Type B pancreatic cell (in vitro differentiated cells): ENCODE data around the gene GPR137. TPM values are rescaled to one million over a fixed set of nuclear protein-coding genes. Genes with fewer than 3 reads are reported as not detected.
A peak's percentile ranks its signal among the peaks of the same experiment; 100 is the strongest.

ENCODE experiments used
- DNase-seq: peaks from one replicate; pipeline ENCODE4 v3.0.0; 2021; ENCODE audit warnings: mixed read lengths; ENCODE audit not compliant: unreplicated experiment; ENCODE audit errors: extremely low spot score
- H3K27ac Mint-ChIP-seq: 2 replicates; pipeline ENCODE4 v1.8.0; 2021; ENCODE audit warnings: mild to moderate bottlenecking, mixed read lengths
- H3K27me3 Mint-ChIP-seq: 2 replicates; pipeline ENCODE4 v1.8.0; 2021; ENCODE audit warnings: mixed read lengths
- H3K36me3 Mint-ChIP-seq: 2 replicates; pipeline ENCODE4 v1.8.0; 2021; ENCODE audit warnings: mixed read lengths
- H3K4me1 Mint-ChIP-seq: one replicate; pipeline ENCODE4 v1.8.0; 2021; ENCODE audit warnings: mixed read lengths; ENCODE audit not compliant: unreplicated experiment
- H3K4me3 Mint-ChIP-seq: 2 replicates; pipeline ENCODE4 v1.8.0; 2021; ENCODE audit warnings: mild to moderate bottlenecking, mixed read lengths
- H3K9me3 Mint-ChIP-seq: 2 replicates; pipeline ENCODE4 v1.8.0; 2021; ENCODE audit warnings: mixed read lengths
- total RNA-seq: library from RNA; stranded (reverse); gene quantifications from 2 replicates; pipeline ENCODE4 v1.2.1, GENCODE V29; 2021; ENCODE audit warnings: low replicate concordance
- TF ChIP-seq, protein P1 (sequence below): fragments of 200-600 bp; sonication (generic); conservative IDR thresholded peaks from 2 replicates; pipeline ENCODE4 v1.5.0; 2021; ENCODE audit warnings: antibody characterized with exemption, mild to moderate bottlenecking

GPR137 gene
- total RNA-seq, 1 donor from 2014 or later = 47.9 TPM

DNA sequence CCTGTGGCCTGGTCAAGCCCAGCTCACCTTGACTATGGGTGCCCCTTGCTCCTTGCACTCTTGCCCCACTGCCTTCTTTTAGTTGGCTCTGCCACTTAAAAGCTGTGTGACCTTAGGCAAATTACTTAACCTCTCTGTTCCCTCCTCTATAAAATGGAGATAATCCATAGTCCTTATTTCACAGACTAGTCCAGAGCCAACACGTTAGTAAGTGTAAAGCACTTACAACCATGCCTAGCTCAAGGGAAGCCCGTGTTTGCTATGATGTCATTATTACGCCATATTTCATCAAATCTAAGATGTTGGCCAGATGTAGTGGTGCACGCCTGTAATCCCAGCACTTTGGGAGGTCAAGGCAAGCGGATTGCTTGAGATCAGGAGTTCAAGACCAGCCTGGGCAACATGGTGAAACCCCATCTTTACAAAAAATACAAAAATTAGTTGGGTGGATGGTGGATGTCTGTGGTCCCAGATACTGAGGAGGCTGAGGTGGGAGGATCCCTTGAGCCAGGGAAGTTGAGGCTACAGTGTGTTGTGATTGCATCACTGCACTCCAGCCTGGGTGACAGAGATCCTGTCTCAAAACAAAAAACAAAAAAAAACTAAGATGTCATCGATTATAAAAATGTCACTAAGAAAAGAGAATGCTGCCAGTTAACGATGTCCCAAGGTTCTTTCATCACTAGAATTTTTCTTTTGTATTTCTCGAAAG is 52.0 kb downstream of the GPR137 start:
- no peak for DNase-seq
- Mint-ChIP-seq H3K36me3 (no peaks in the 10 kb centered on the region), H3K27me3 (peaks cover 7% of the 10 kb centered on the region), H3K9me3 (no peaks in the 10 kb centered on the region), H3K4me3 (no peak overlapping the region), H3K4me1 (peaks cover 9% of the 10 kb centered on the region), H3K27ac (peak overlapping the region; percentile 71)
- TF ChIP-seq, protein P1, sequence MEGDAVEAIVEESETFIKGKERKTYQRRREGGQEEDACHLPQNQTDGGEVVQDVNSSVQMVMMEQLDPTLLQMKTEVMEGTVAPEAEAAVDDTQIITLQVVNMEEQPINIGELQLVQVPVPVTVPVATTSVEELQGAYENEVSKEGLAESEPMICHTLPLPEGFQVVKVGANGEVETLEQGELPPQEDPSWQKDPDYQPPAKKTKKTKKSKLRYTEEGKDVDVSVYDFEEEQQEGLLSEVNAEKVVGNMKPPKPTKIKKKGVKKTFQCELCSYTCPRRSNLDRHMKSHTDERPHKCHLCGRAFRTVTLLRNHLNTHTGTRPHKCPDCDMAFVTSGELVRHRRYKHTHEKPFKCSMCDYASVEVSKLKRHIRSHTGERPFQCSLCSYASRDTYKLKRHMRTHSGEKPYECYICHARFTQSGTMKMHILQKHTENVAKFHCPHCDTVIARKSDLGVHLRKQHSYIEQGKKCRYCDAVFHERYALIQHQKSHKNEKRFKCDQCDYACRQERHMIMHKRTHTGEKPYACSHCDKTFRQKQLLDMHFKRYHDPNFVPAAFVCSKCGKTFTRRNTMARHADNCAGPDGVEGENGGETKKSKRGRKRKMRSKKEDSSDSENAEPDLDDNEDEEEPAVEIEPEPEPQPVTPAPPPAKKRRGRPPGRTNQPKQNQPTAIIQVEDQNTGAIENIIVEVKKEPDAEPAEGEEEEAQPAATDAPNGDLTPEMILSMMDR = no peak

DNA sequence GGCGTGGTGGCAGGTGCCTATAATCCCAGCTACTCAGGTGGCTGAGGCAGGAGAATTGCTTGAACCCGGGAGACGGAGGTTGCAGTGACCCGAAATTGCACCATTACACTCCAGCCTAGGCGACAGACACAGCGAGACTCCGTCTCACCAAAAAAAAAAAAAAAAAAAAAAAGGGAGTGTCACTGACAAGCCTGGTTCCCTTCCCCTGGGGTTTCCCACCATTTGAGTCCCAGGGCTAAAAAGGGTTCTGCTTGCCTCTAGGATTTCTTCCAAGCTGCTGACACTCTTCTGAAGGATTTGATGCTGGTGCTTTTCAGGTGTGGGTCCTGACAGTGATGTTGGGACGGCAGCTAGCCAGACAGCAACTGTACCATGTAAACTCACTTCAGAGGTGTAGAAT is 53.1 kb downstream of the GPR137 start:
- Mint-ChIP-seq H3K4me3 (no peak overlapping the region), H3K4me1 (peaks cover 9% of the 10 kb centered on the region), H3K27me3 (peaks cover 7% of the 10 kb centered on the region), H3K27ac (peak overlapping the region; percentile 71), H3K36me3 (no peaks in the 10 kb centered on the region), H3K9me3 (no peaks in the 10 kb centered on the region)
- no peak for DNase-seq
- TF ChIP-seq, protein P1 = no peak

Other genes starting within 250 kb of the GPR137 start
- gene FLRT1, start 249.9 kb upstream of the GPR137 start, total RNA-seq = 0.26 and 3.0 TPM in 2 replicates
- 21.1 and 22.3 TPM in 2 replicates for gene MACROD1, start 119.7 kb upstream of the GPR137 start, total RNA-seq
- 176 and 206 TPM in 2 replicates for gene STIP1, start 99.7 kb upstream of the GPR137 start, total RNA-seq
- gene FERMT3, start 79.1 kb upstream of the GPR137 start, total RNA-seq = 3.5 and 6.9 TPM in 2 replicates
- gene TRPT1, start 59.7 kb upstream of the GPR137 start, total RNA-seq = 34.2 and 38.9 TPM in 2 replicates
- gene NUDT22, start 59.6 kb upstream of the GPR137 start, total RNA-seq = 47.9 and 49.0 TPM in 2 replicates
- 48.2 and 50.8 TPM in 2 replicates for gene DNAJC4, start 55.3 kb upstream of the GPR137 start, total RNA-seq
- gene VEGFB, start 51.3 kb upstream of the GPR137 start, total RNA-seq = 66.3 and 71.8 TPM in 2 replicates
- gene FKBP2, start 44.8 kb upstream of the GPR137 start, total RNA-seq = 52.8 and 69.6 TPM in 2 replicates
- gene PPP1R14B, start 38.9 kb upstream of the GPR137 start, total RNA-seq = 187 and 274 TPM in 2 replicates
- 40.7 and 56.2 TPM in 2 replicates for gene PLCB3, start 34.3 kb upstream of the GPR137 start, total RNA-seq
- gene BAD, start 1.2 kb upstream of the GPR137 start, total RNA-seq = 39.3 and 48.7 TPM in 2 replicates
- 0.19 TPM in 1 of 2 replicates, not detected in the other for gene KCNK4, start 5.5 kb downstream of the GPR137 start, total RNA-seq
- not detected in 2 replicates for gene CATSPERZ, start 14.5 kb downstream of the GPR137 start, total RNA-seq
- gene ESRRA, start 19.7 kb downstream of the GPR137 start, total RNA-seq = 41.7 and 76.0 TPM in 2 replicates
- gene TRMT112, start 31.7 kb downstream of the GPR137 start, total RNA-seq = 160 and 198 TPM in 2 replicates
- 166 and 227 TPM in 2 replicates for gene PRDX5, start 32.3 kb downstream of the GPR137 start, total RNA-seq
- gene CCDC88B, start 54.4 kb downstream of the GPR137 start, total RNA-seq = 2.8 and 3.1 TPM in 2 replicates
- gene RPS6KA4, start 73.3 kb downstream of the GPR137 start, total RNA-seq = 26.4 and 49.8 TPM in 2 replicates